H1 (cell line): ENCODE results near the gene RIPOR1. TPM values are rescaled to one million over a fixed set of nuclear protein-coding genes. Genes with fewer than 3 reads are reported as not detected.

Source experiments
- CTCF ChIA-PET: fragments of 300-600 bp; sonication (Branson Sonifier 250); formaldehyde crosslinking; loops from one replicate; lab custom pipeline; 2021; ENCODE audit not compliant: partially characterized antibody; lab: Charles Lee
- POLR2A ChIA-PET: fragments of 300-600 bp; sonication (Branson Sonifier 250); formaldehyde crosslinking; loops from one replicate; lab custom pipeline; 2021; ENCODE audit warnings: inconsistent platforms; ENCODE audit not compliant: partially characterized antibody; lab: Charles Lee
- DNase-seq, 2 experiments: peaks; one replicate each; pipeline versions ENCODE4 v3.0.0 to v3.0.0-alpha.2; 2010 to 2022; ENCODE audit warnings: low spot score in 2 of 2, low read depth in 1 of 2, mixed read lengths in 1 of 2
- FAIRE-seq: peaks from 2 replicates; lab custom pipeline; 2011; peaks lifted over from hg19 to GRCh38; lab: Jason Lieb, UNC
- H2AFZ ChIP-seq: 2 replicates; pipeline ENCODE4 v1.8.1; 2012; ENCODE audit warnings: low read length, inconsistent platforms
- H2AK5ac ChIP-seq: 2 replicates; pipeline ENCODE4 v1.6.1; 2013; ENCODE audit warnings: low read depth, low read length
- H2BK120ac ChIP-seq: replicated peaks from 2 replicates; pipeline ENCODE3; 2013; ENCODE audit warnings: low read depth, low read length, inconsistent platforms
- H2BK12ac ChIP-seq: 2 replicates; pipeline ENCODE4 v1.6.1; 2013; ENCODE audit warnings: low read depth, low read length
- H2BK15ac ChIP-seq: 2 replicates; pipeline ENCODE4 v1.6.1; 2013; ENCODE audit warnings: low read length
- H2BK20ac ChIP-seq: 2 replicates; pipeline ENCODE4 v1.6.1; 2013; ENCODE audit warnings: low read length
- H2BK5ac ChIP-seq: 2 replicates; pipeline ENCODE4 v1.6.1; 2013; ENCODE audit warnings: low read depth, low read length
- H3K14ac ChIP-seq: 2 replicates; pipeline ENCODE4 v1.6.1; 2013; ENCODE audit warnings: inconsistent platforms; ENCODE audit not compliant: insufficient read length
- H3K18ac ChIP-seq: 2 replicates; pipeline ENCODE4 v1.6.1; 2013; ENCODE audit warnings: low read length; ENCODE audit errors: extremely low read depth
- H3K23ac ChIP-seq: 2 replicates; pipeline ENCODE4 v1.6.1; 2013; ENCODE audit warnings: inconsistent platforms; ENCODE audit not compliant: insufficient read length
- H3K23me2 ChIP-seq: 2 replicates; pipeline ENCODE4 v1.6.1; 2013; ENCODE audit warnings: low read depth, low read length
- H3K27ac ChIP-seq: 2 replicates; pipeline ENCODE4 v1.6.1; 2011; ENCODE audit warnings: low read depth, low read length, inconsistent platforms
- H3K27me3 ChIP-seq, 4 experiments: replicated peaks in 1 of 4; 1 replicate in 1 of 4; 2 replicates in 3 of 4; pipeline versions ENCODE4 v1.6.1 to v1.8.1; 2011 to 2013; ENCODE audit warnings: low read length in 3 of 4, mild to moderate bottlenecking in 3 of 4, inconsistent platforms in 2 of 4, mixed read lengths in 2 of 4, moderate library complexity in 1 of 4; ENCODE audit not compliant: control insufficient read depth in 3 of 4, insufficient read depth in 3 of 4; ENCODE audit errors: extremely low read depth in 1 of 4
- H3K36me3 ChIP-seq, 4 experiments: 2 replicates each; pipeline versions ENCODE4 v1.6.1 to v1.8.1; 2011 to 2013; ENCODE audit warnings: mild to moderate bottlenecking in 4 of 4, low read length in 3 of 4, moderate library complexity in 2 of 4, control low read depth in 1 of 4, inconsistent platforms in 1 of 4; ENCODE audit not compliant: insufficient read depth in 4 of 4, control insufficient read depth in 2 of 4
- H3K4ac ChIP-seq: replicated peaks from 2 replicates; pipeline ENCODE3; 2013; ENCODE audit warnings: low read length, low read depth, mixed read lengths, inconsistent platforms; ENCODE audit not compliant: insufficient read length
- H3K4me1 ChIP-seq, 4 experiments: replicated peaks in 1 of 4; 1 replicate in 1 of 4; 2 replicates in 3 of 4; pipeline versions ENCODE4 v1.6.1 to v1.8.1; 2011 to 2013; ENCODE audit warnings: low read length in 3 of 4, inconsistent platforms in 2 of 4, mixed read lengths in 1 of 4; ENCODE audit not compliant: insufficient read depth in 4 of 4, control insufficient read depth in 3 of 4
- H3K4me2 ChIP-seq, 2 experiments: 2 replicates each; pipeline versions ENCODE4 v1.6.1 to v1.8.1; 2011 to 2013; ENCODE audit warnings: low read depth in 2 of 2, low read length in 2 of 2, control low read depth in 1 of 2, inconsistent platforms in 1 of 2, mild to moderate bottlenecking in 1 of 2; ENCODE audit not compliant: insufficient read depth in 1 of 2
- H3K4me3 ChIP-seq, 4 experiments: fragments of 200-600, 300-600 bp in 1 of 4; sonication (generic), shearing (Covaris generic), sonication (Bioruptor Twin) in 1 of 4; 2 replicates each; pipeline versions ENCODE4 v1.5.1 to v1.8.1; 2011 to 2016; ENCODE audit warnings: low read length in 4 of 4, low read depth in 3 of 4, control low read depth in 2 of 4, inconsistent platforms in 2 of 4, mild to moderate bottlenecking in 2 of 4, mixed read lengths in 1 of 4, moderate library complexity in 1 of 4; ENCODE audit not compliant: insufficient read depth in 2 of 4; ENCODE audit errors: extremely low read depth in 1 of 4
- H3K56ac ChIP-seq: replicated peaks from 2 replicates; pipeline ENCODE3; 2013; ENCODE audit warnings: low read depth, mild to moderate bottlenecking, mixed read lengths, low read length, inconsistent platforms; ENCODE audit not compliant: insufficient read length
- H3K79me1 ChIP-seq: 2 replicates; pipeline ENCODE4 v1.6.1; 2013; ENCODE audit warnings: low read depth, low read length, control low read depth
- H3K79me2 ChIP-seq, 2 experiments: 2 replicates each; pipeline versions ENCODE4 v1.6.1 to v1.8.1; 2012 to 2013; ENCODE audit warnings: low read length in 2 of 2, mild to moderate bottlenecking in 2 of 2, inconsistent platforms in 1 of 2; ENCODE audit not compliant: insufficient read depth in 2 of 2, control insufficient read depth in 1 of 2
- H3K9ac ChIP-seq, 4 experiments: replicated peaks in 1 of 4; 1 replicate in 1 of 4; 2 replicates in 3 of 4; pipeline versions ENCODE4 v1.6.1 to v1.8.1; 2011 to 2013; ENCODE audit warnings: low read depth in 3 of 4, low read length in 3 of 4, control low read depth in 2 of 4, mild to moderate bottlenecking in 2 of 4, moderate library complexity in 2 of 4, inconsistent platforms in 1 of 4; ENCODE audit errors: extremely low read depth in 1 of 4
- H3K9me3 ChIP-seq, 2 experiments: 2 replicates each; pipeline versions ENCODE4 v1.6.1 to v1.8.1; 2012 to 2013; ENCODE audit warnings: mild to moderate bottlenecking in 2 of 2, moderate library complexity in 2 of 2, control low read depth in 1 of 2, inconsistent platforms in 1 of 2, low read depth in 1 of 2, low read length in 1 of 2, mixed read lengths in 1 of 2; ENCODE audit not compliant: insufficient read depth in 2 of 2
- H4K20me1 ChIP-seq, 2 experiments: replicated peaks in 1 of 2; 2 replicates each; pipeline versions ENCODE3 to v1.8.1; 2011 to 2013; ENCODE audit warnings: inconsistent platforms in 2 of 2, low read length in 2 of 2, mild to moderate bottlenecking in 1 of 2; ENCODE audit not compliant: insufficient read depth in 2 of 2, control insufficient read depth in 1 of 2
- H4K5ac ChIP-seq: 2 replicates; pipeline ENCODE4 v1.6.1; 2013; ENCODE audit warnings: low read length, low read depth, mixed read lengths, inconsistent platforms; ENCODE audit not compliant: insufficient read length
- H4K8ac ChIP-seq: 2 replicates; pipeline ENCODE4 v1.8.0; 2013; ENCODE audit warnings: mild to moderate bottlenecking, moderate library complexity, low read length, inconsistent platforms; ENCODE audit not compliant: insufficient read depth; ENCODE audit errors: extremely low read depth
- H4K91ac ChIP-seq: replicated peaks from 2 replicates; pipeline ENCODE3; 2013; ENCODE audit warnings: low read length, mixed read lengths, inconsistent platforms; ENCODE audit not compliant: insufficient read length
- HDAC2 ChIP-seq, 2 experiments: fragments of 300-600 bp in 1 of 2; sonication (generic) in 1 of 2; IDR thresholded peaks; 2 replicates each; pipeline ENCODE4 v1.6.1; 2011 to 2012; ENCODE audit warnings: low read depth in 2 of 2, low read length in 2 of 2, mild to moderate bottlenecking in 2 of 2, moderate library complexity in 2 of 2, borderline replicate concordance in 1 of 2, inconsistent platforms in 1 of 2
- TAF7 ChIP-seq: optimal IDR thresholded peaks from 2 replicates; pipeline ENCODE3; 2011; ENCODE audit warnings: low read depth, mild to moderate bottlenecking, inconsistent platforms, low read length, moderate library complexity, borderline replicate concordance
- WGBS, 2 experiments: shearing (Covaris generic) in 1 of 2; methylation state at CpG; one replicate each; pipeline versions ENCODE4 v1.1.6 to v1.1.7; 2013 to 2015; ENCODE audit warnings: low lambda C conversion rate in 2 of 2, mixed read lengths in 2 of 2, inconsistent platforms in 1 of 2, low coverage in 1 of 2, missing lambda C conversion rate in 1 of 2; ENCODE audit not compliant: insufficient replicate concordance in 2 of 2, insufficient coverage in 1 of 2, insufficient read length in 1 of 2; ENCODE audit errors: extremely low coverage in 1 of 2, missing lambda C conversion rate in 1 of 2; 5-methylcytosine and 5-hydroxymethylcytosine counted together
- polyA plus RNA-seq, 7 experiments: library from polyadenylated mRNA; depleted of rRNA in 3 of 7; stranded (reverse) in 5 of 7; unstranded in 2 of 7; fragments of >200 nt in 5 of 7; fragments of 200-250 nt in 2 of 7; gene quantifications; 1 replicate in 5 of 7; 2 replicates in 1 of 7; 4 replicates in 1 of 7; pipeline versions ENCODE4 v1.2.1 to v1.2.3, GENCODE V29; 2011 to 2013; ENCODE audit warnings: missing spikeins in 2 of 7, mixed read lengths in 2 of 7
- total RNA-seq: library from RNA; stranded (reverse); fragmentation: NEBNext Ultra II Directional; extraction: Animal tissue kit (Norgen Biotek cat#: 25700); gene quantifications from 2 replicates; pipeline ENCODE4 v1.2.1, GENCODE V29; 2021

The RIPOR1 gene
- total and polyA plus RNA-seq, 2 of the 8 experiments (the other 6 are each of a cell fraction or from before 2014, with no cell fraction given), result 2.7 to 10.1 TPM

DNA sequence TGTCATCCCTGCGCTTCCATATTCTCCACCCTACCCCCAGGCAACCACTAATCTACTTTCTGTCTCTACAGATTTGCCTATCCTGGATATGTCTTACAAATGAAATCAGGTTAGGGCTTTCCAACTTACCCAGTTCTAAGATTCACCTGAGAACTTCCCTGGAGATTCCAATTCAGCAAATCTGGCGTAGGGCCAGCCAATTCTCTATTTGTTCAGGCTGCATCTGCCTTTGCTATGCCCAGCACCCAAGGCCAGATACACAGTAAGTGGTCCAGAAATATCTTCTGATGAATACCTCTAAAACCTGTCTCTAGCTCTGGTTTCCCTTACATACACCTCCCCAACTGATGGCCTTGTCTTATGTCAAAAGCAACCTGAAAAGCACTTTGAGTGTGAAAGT, 23.3 kb downstream of the RIPOR1 start:
- Histone ChIP-seq H3K14ac (no peak overlapping the region), H3K23ac (no peak overlapping the region), H2BK15ac (no peak overlapping the region), H3K9me3 (no peaks in the 10 kb centered on the region), H3K56ac (no peak overlapping the region), H3K18ac (no peak overlapping the region), H3K4me1 (peaks cover 0 to 4% (median 2%) of the 10 kb centered on the region in 4 experiments; a peak in 3 of 7 replicates), H2AK5ac (no peak overlapping the region), H2BK20ac (no peak overlapping the region), H3K4ac (no peak overlapping the region), H2BK5ac (no peak overlapping the region), H4K8ac (no peak overlapping the region), H2BK12ac (no peak overlapping the region), H2BK120ac (no peak overlapping the region), H4K20me1 (peaks cover 0 to 8% of the 10 kb centered on the region in 2 experiments), H2AFZ (no peak overlapping the region), H3K4me2 (no peak overlapping the region), H3K36me3 (peaks cover 0 to 7% (median 0%) of the 10 kb centered on the region in 4 experiments; a peak in 1 of 8 replicates), H4K5ac (no peak overlapping the region), H3K27ac (no peak overlapping the region), H3K27me3 (no peaks in the 10 kb centered on the region), H3K9ac (no peak overlapping the region), H4K91ac (no peak overlapping the region), H3K23me2 (no peaks in the 10 kb centered on the region), H3K79me1 (peaks cover 2% of the 10 kb centered on the region; the same call in 1 of the 2 replicates), H3K4me3 (no peak overlapping the region), H3K79me2 (peaks cover 0 to 5% of the 10 kb centered on the region in 2 experiments; a peak in 2 of 4 replicates)
- 89% methylated on average over 2 of the region's 2 CpGs; no CpG with 5 or more reads in 1 of the 2 experiments for WGBS, 2 experiments
- DNase-seq, result no peak
- no peak for FAIRE-seq
- POLR2A ChIA-PET, result interaction anchor here (1.2 to 11.9 kb wide), 3 partner anchors 9 to 13 kb away, joined by 3 to 105 read pairs (median 3); partner anchors contain the start of gene CTCF
- CTCF ChIA-PET, result interaction anchor here (0.6 to 10.6 kb wide), 8 partner anchors 10 to 256 kb away, joined by 3 to 108 read pairs (median 4); partner anchors contain the start of genes CARMIL2 and CTCF
- TF ChIP-seq HDAC2 (IDR thresholded peaks at IDR 0.05; ENCODE audit: borderline replicate concordance in 1 of 2, low read depth in 2 of 2, low read length in 2 of 2), result no peak
- TF ChIP-seq TAF7, result no peak
